T-helper 2 cell (primary cell): ENCODE data around the gene ALX4.

Experiments used
- DNase-seq, 5 experiments: peaks; one replicate each; pipeline versions ENCODE4 v3.0.0 to v3.0.0-alpha.2; 2012 to 2022

The ALX4 gene

GRCh38 chr11:44243086-44243485 is 66.9 kb downstream of the ALX4 start:
- no peak for DNase-seq

- no peak for DNase-seq
Observed at GRCh38 chr11:44241851-44242250, 68.1 kb downstream of the ALX4 start.

GRCh38 chr11:44237156-44237555 is 72.8 kb downstream of the ALX4 start:
- no peak for DNase-seq

- no peak for DNase-seq
Observed at GRCh38 chr11:44236296-44236695, 73.6 kb downstream of the ALX4 start.

- DNase-seq, result no peak
Observed at GRCh38 chr11:44235765-44236201, 74.2 kb downstream of the ALX4 start.

GRCh38 chr11:44229624-44230023 is 80.3 kb downstream of the ALX4 start:
- no peak for DNase-seq

GRCh38 chr11:44229098-44229497 is 80.8 kb downstream of the ALX4 start:
- DNase-seq, result no peak

- DNase-seq, result no peak
Observed at GRCh38 chr11:44228379-44228778, 81.6 kb downstream of the ALX4 start.

GRCh38 chr11:44226945-44227344 is 83.0 kb downstream of the ALX4 start:
- no peak for DNase-seq

- no peak for DNase-seq
Observed at GRCh38 chr11:44226490-44226889, 83.4 kb downstream of the ALX4 start.

GRCh38 chr11:44224867-44225501 is 85.0 kb downstream of the ALX4 start:
- DNase-seq, result no peak

- DNase-seq, result no peak
Observed at GRCh38 chr11:44223238-44223637, 86.7 kb downstream of the ALX4 start.

GRCh38 chr11:44221992-44222391 is 87.9 kb downstream of the ALX4 start:
- peak in 1 of 5 experiments; percentile 10 for DNase-seq

GRCh38 chr11:44221456-44221855 is 88.5 kb downstream of the ALX4 start:
- DNase-seq, result no peak

- no peak for DNase-seq
Observed at GRCh38 chr11:44219830-44220796, 89.8 kb downstream of the ALX4 start.

- DNase-seq, result no peak
Observed at GRCh38 chr11:44217432-44217831, 92.5 kb downstream of the ALX4 start.

- peak in 1 of 5 experiments; percentile 60 for DNase-seq
Observed at GRCh38 chr11:44213148-44213547, 96.8 kb downstream of the ALX4 start.

GRCh38 chr11:44212128-44212527 is 97.8 kb downstream of the ALX4 start:
- DNase-seq, result no peak
